Stomach (tissue), 4 donors: Measurements from ENCODE around the gene TTC3.

Experiments used
- POLR2AphosphoS5 ChIP-seq, 3 donors: sonication (generic); formaldehyde crosslinking; IDR thresholded peaks; one replicate each; pipeline ENCODE4 v1.6.1; 2016; ENCODE audit warnings: antibody characterized with exemption in 3 of 3
- TF ChIP-seq, protein P1 (sequence below), 7 experiments: fragments of 450-650 bp in 4 of 7; fragments of 200-600 bp in 3 of 7; sonication (generic) in 3 of 7; IDR thresholded peaks; one replicate each; pipeline ENCODE4 v1.5.1; 2016 to 2019; ENCODE audit warnings: antibody characterized with exemption in 7 of 7, control low read depth in 2 of 7, mild to moderate bottlenecking in 1 of 7

DNA sequence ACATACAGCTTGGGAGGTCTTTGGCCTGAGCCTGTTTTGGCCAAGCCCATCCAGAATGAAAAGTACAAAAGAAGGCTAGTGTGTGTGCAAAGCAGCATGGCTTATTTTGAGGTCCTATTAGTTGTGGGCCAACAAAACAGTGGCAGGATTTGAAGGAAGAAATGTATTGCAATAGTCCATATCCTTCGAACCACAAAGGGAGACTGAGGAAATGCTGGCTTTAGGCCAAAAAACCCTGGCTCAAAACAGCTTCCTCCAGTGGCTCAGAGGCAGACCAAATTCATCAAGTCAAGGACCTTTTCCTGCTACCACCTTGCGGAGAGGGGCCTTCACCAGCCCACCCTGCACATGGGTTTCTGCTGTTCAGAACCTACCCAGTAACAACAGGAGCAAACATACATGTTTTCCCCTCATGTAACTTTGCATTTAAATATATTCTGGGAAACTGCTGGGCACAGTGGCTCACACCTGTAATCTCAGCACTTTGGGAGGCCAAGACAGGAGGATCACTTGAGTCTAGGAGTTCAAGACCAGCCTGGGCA is 150.8 kb downstream of the TTC3 start:
- TF ChIP-seq, protein P1, sequence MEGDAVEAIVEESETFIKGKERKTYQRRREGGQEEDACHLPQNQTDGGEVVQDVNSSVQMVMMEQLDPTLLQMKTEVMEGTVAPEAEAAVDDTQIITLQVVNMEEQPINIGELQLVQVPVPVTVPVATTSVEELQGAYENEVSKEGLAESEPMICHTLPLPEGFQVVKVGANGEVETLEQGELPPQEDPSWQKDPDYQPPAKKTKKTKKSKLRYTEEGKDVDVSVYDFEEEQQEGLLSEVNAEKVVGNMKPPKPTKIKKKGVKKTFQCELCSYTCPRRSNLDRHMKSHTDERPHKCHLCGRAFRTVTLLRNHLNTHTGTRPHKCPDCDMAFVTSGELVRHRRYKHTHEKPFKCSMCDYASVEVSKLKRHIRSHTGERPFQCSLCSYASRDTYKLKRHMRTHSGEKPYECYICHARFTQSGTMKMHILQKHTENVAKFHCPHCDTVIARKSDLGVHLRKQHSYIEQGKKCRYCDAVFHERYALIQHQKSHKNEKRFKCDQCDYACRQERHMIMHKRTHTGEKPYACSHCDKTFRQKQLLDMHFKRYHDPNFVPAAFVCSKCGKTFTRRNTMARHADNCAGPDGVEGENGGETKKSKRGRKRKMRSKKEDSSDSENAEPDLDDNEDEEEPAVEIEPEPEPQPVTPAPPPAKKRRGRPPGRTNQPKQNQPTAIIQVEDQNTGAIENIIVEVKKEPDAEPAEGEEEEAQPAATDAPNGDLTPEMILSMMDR (IDR thresholded peaks at IDR 0.05), result no peak
- TF ChIP-seq POLR2AphosphoS5 (IDR thresholded peaks at IDR 0.05), result no peak
